GM12864 (cell line): Measurements from ENCODE around the gene CEACAM19.
"Not testable (repeated sequence)": the region's sequence is repeated elsewhere in the genome, so short reads cannot be mapped to it uniquely, and the experiment has no call there.

Experiments
- DNase-seq: peaks from one replicate; pipeline ENCODE4 v3.0.0-alpha.2; 2011; ENCODE audit warnings: low read depth
- H3K4me3 ChIP-seq: 2 replicates; pipeline ENCODE4 v1.5.1; 2011; ENCODE audit warnings: mild to moderate bottlenecking, low read depth, low read length, control low read depth
- TF ChIP-seq, protein P1 (sequence below): IDR thresholded peaks from 2 replicates; pipeline ENCODE4 v1.5.1; 2011; ENCODE audit warnings: low read depth, mild to moderate bottlenecking, moderate library complexity, low read length, control low read depth, inconsistent platforms; ENCODE audit errors: missing control alignments

Gene CEACAM19

DNA sequence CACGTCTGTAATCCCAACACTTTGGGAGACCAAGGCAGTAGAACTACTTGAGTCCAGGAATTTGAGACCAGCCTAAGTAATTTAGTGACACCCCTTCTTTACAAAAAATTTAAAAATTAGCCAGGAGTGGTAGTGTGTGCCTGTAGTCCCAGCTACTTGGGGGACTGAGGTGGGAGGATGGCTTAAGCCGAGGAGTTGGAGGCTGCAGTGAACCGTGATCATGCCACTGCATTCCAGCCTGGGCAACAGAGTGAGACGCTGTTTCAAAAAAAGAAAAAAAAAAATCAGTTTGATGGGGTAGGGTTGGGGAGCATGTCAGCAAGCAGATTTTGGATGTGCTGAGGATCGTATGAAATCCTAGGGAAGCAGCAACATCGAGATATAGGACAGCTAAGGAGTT lies 4.2 kb downstream of the CEACAM19 start:
- no peak for DNase-seq
- TF ChIP-seq, protein P1, sequence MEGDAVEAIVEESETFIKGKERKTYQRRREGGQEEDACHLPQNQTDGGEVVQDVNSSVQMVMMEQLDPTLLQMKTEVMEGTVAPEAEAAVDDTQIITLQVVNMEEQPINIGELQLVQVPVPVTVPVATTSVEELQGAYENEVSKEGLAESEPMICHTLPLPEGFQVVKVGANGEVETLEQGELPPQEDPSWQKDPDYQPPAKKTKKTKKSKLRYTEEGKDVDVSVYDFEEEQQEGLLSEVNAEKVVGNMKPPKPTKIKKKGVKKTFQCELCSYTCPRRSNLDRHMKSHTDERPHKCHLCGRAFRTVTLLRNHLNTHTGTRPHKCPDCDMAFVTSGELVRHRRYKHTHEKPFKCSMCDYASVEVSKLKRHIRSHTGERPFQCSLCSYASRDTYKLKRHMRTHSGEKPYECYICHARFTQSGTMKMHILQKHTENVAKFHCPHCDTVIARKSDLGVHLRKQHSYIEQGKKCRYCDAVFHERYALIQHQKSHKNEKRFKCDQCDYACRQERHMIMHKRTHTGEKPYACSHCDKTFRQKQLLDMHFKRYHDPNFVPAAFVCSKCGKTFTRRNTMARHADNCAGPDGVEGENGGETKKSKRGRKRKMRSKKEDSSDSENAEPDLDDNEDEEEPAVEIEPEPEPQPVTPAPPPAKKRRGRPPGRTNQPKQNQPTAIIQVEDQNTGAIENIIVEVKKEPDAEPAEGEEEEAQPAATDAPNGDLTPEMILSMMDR, result no peak
- no peak overlapping the region for H3K4me3 ChIP-seq

DNA sequence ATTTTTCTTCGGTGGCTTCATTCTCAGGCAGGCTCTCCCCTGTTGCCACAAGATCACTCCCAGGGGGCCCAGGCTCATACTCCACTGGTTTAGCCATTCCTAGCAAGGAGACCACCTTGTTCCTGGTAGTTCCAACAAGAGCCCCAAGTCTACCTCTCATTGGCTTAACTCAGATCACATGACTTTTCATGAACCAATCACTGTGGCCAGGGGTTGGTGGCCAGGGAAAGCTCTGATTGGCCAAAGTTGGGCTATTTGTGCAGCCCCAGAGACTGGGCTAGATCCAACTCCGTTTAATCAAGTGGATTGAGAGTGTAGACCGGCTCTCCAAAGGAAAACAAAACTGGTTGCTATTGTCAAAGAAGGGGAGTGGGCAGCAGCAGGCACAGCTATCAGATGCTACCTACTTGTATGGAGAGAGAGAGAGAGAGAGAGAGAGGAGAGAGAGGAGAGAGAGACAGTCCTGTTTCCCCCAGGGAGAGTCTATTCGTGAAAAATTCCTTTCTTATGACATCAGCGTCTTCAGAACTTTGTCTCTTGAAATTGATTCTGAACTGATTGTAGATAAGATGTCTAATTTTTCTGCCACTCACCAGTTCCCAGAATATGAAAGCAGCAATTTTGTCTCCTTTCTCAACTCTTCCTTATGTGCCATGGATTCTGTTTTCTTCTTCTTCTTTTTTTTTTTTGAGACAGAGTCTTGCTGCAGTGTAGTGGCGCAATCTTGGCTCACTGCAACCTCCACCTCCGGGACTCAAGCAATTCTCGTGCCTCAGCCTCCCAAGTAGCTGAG lies 5.9 kb downstream of the CEACAM19 start:
- TF ChIP-seq, protein P1, result no peak
- H3K4me3 ChIP-seq, result no peak overlapping the region
- DNase-seq, result no peak

DNA sequence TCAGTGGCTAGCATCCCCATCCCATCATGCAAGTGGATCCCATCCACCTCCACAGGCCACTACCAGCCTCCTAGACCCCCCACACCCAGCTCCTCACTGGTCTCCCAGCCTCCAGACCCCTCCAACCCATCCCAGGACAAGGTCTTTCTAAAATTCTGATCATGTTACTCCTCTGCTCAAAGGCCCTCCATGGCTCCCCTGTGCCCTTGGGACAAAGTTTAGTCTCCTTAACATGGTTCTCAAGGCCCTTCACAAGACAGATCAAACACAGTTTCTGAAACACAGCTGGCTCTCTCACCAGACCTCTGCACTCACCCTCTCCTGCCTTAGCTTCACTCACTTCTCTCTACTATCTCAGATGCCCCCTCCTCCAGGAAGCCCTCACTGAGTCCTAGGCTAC lies 9.3 kb downstream of the CEACAM19 start:
- H3K4me3 ChIP-seq, result no peak overlapping the region
- no peak for DNase-seq
- TF ChIP-seq, protein P1, result no peak

DNA sequence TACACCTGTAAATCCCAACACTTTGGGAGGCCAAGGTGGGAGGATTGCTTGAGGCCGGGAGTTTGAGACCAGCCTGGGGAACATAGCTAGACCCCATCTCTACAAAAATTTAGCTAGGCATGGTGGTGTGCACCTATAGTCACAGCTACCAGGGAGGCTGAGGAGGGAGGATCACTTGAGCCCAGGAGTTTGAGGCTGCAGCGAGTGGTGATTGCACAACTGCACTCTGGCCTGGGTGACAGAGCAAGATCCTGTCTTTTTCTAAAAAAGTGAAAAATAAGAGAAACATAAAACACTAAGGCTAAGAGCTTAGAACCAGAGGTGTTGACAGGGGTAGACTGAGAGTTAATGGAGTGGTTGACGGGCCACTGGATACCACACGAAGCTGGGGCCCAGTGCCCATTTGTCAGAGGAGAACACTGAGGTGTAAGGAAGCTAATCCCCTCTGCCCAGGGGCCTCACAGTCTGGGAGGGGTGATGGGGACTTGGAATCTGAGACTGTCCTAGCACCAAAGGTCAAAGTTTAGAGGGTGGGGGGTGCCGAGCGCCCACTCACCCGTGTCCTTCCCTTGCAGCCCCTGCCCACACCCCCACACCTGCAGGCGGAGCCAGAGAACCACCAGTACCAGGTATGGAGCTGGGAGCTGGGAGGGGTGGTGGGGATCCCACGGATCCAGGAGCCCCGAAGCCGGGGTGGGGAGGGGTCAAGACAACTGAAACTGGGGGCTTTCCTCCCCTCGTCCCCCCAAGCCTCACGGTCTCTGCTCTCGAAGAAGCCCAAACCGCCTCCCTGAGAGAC lies 10.9 kb downstream of the CEACAM19 start:
- TF ChIP-seq, protein P1, result no peak
- H3K4me3 ChIP-seq, result no peak overlapping the region
- DNase-seq, result no peak

DNA sequence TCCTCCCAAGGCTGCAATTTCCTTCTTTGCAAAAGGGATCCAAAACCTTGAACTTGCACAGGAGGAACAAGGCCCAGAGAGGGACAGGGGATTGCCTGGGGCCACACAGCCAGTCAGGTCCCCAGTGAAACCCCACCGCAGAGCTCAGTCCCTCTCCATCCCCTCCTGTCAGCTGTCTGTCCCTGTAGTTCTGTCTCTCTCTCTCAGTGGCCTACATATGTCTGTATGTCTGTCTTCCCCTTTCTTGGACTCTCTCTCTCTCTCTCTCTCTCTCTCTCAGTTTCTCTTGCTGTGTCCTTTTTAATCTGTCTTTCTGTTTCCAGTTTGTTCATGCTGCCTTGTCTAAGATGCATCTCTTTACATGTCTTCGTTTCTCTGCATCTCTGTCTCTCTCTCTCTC lies 11.5 kb downstream of the CEACAM19 start:
- H3K4me3 ChIP-seq, result no peak overlapping the region
- DNase-seq, result no peak
- TF ChIP-seq, protein P1, result no peak

DNA sequence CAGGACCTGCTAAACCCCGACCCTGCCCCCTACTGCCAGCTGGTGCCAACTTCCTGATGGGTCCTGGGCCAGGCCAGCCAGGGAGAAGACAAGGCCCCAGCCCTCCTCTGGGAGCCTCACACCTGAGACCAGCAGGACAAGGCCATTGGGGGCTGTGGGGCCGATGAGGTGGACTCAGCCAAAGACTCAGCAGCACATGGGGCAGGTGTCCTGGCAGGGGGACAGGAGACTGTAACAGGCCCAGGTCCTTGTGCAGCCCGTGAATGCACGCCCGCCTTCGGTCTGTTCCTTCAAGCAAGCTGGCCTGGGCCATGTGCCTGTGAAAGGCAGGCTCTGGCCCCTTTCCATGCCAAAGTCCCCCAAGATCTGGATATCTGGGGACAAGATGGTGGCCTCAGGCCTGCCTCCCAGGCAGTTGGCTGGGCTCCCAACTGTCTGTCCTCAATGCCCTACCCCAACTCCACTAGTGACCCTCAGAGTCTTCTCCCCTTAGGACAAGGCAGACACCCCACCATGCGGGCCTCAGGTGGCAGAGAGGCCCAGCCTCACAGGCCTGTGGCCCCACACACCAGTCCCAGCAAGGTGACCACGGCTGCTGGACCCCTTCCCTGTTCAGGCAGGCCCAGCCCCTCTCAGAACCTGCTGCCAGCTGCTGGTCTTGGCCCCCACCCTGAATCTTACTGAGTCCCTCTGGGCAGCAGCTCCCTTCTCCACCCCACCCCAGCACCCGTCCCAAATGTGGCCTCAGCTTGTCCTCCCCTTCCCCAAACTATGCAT lies 12.3 kb downstream of the CEACAM19 start:
- DNase-seq, result no peak
- TF ChIP-seq, protein P1, result no peak
- H3K4me3 ChIP-seq, result no peak overlapping the region

DNA sequence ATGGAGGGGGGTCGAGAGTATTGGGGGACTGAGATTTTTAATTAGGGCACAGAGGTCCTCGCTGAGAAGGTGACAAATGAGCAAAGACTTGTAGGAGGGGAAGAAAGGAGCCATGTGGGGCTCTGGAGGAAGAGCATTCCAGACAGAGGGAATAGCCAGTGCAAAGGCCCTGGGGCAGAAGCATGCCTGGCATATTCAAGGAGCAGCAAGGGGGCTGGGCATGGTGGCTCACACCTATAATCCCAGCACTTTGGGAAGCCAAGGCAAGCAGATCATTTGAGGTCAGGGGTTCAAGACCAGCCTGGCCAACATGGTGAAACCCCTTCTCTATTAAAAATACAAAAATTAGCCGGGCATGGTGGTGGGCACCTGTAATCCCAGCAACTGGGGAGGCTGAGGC lies 13.1 kb downstream of the CEACAM19 start:
- H3K4me3 ChIP-seq, DNase-seq: not testable (repeated sequence)
